ENCODE results near the gene SLC16A10.
"Not testable (repeated sequence)": the region's sequence is repeated elsewhere in the genome, so short reads cannot be mapped to it uniquely, and the experiment has no call there.

SLC16A10 gene

GRCh38 chr6:111087871-111088667 is 766 bp downstream of the SLC16A10 start:
- Histone ChIP-seq H3K4me1 (ENCODE audit: control insufficient read depth, insufficient read depth, low read length, unreplicated experiment) (no peaks in the 10 kb centered on the region), H3K36me3 (ENCODE audit: insufficient read depth, low read length) (no peaks in the 10 kb centered on the region), H3K79me2 (ENCODE audit: control insufficient read depth, insufficient read depth, low read length, unreplicated experiment) (no peaks in the 10 kb centered on the region), H2AFZ (ENCODE audit: low read length, unreplicated experiment) (peak overlapping the region; percentile 64), H3K27me3 (ENCODE audit: insufficient read depth, low read length) (peaks cover 74% of the 10 kb centered on the region), H3K27ac (ENCODE audit: low read depth, low read length) (no peak overlapping the region), H3K4me3 (ENCODE audit: low read depth, low read length) (peak overlapping the region; percentile 76)

DNA sequence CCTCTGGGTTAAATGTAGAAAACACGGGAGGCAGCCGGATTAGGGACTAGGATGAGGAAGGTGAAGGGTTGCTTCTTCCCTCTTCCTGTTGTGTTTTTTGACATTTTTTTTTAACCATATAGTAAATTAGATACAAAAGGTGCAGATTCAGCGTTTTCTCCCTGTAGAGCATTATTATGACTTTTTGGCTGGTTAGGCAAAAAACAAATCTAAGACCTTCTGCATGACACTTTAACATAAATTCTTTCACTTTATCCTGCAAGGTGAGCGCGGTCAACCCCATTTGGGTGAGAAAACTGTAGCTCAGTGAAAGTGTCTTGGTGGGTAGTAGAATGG is 1.3 kb downstream of the SLC16A10 start:
- Histone ChIP-seq H3K4me3 (ENCODE audit: low read depth, low read length) (no peak overlapping the region), H2AFZ (ENCODE audit: low read length, unreplicated experiment) (no peak overlapping the region), H3K27ac (ENCODE audit: low read depth, low read length) (no peak overlapping the region), H3K79me2 (ENCODE audit: control insufficient read depth, insufficient read depth, low read length, unreplicated experiment) (no peaks in the 10 kb centered on the region), H3K36me3 (ENCODE audit: insufficient read depth, low read length) (no peaks in the 10 kb centered on the region), H3K4me1 (ENCODE audit: control insufficient read depth, insufficient read depth, low read length, unreplicated experiment) (no peaks in the 10 kb centered on the region), H3K27me3 (ENCODE audit: insufficient read depth, low read length) (peaks cover 79% of the 10 kb centered on the region)

DNA sequence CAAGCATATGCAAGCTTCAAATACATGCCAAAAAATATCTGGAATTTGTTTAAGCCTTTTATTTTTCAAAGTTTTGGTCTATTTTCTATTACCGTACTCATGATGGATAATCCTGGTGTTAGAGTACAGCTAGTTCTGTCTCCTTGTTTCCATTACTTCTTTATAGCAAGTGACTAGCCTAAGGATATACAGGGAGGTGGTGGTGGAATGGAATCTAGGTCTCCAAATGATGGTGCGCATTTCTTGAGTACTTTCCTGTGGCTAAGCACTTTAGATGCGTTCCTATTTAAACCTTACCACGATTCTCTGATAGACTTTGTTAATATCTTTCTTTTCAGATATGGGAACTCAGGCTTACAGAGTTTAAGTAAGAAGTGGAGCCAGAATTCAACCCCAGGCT is 3.5 kb downstream of the SLC16A10 start:
- H3K79me2 ChIP-seq (ENCODE audit: control insufficient read depth, insufficient read depth, low read length, unreplicated experiment) = no peaks in the 10 kb centered on the region
- H2AFZ ChIP-seq (ENCODE audit: low read length, unreplicated experiment) = no peak overlapping the region
- no peaks in the 10 kb centered on the region for H3K36me3 ChIP-seq (ENCODE audit: insufficient read depth, low read length)
- no peaks in the 10 kb centered on the region for H3K4me1 ChIP-seq (ENCODE audit: control insufficient read depth, insufficient read depth, low read length, unreplicated experiment)
- peaks cover 88% of the 10 kb centered on the region for H3K27me3 ChIP-seq (ENCODE audit: insufficient read depth, low read length)
- H3K27ac ChIP-seq (ENCODE audit: low read depth, low read length) = no peak overlapping the region
- H3K4me3 ChIP-seq (ENCODE audit: low read depth, low read length) = no peak overlapping the region

DNA sequence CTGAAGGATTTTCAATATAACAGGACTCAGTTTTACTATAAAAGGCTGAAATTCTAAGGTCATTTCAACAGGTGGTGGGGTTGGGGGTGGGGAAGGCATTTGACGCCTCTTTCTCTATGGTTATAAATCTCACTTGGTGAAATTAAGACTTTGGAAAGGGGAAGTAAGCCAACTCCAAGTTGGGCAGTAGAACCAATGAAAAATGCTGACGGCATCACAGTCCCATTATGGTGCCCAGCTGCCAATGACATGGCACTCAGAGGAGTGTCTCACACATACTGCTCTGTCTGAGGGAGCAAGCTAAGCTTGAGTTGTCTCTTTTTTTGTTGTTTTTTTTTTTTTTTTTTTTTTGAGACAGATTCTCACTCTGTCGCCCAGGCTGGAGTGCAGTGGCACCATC is 4.7 kb downstream of the SLC16A10 start:
- Histone ChIP-seq H3K4me3 (ENCODE audit: low read depth, low read length) (no peak overlapping the region), H3K36me3 (ENCODE audit: insufficient read depth, low read length) (no peaks in the 10 kb centered on the region), H2AFZ (ENCODE audit: low read length, unreplicated experiment) (no peak overlapping the region), H3K27ac (ENCODE audit: low read depth, low read length) (no peak overlapping the region), H3K27me3 (ENCODE audit: insufficient read depth, low read length) (peaks cover 88% of the 10 kb centered on the region), H3K79me2 (ENCODE audit: control insufficient read depth, insufficient read depth, low read length, unreplicated experiment) (no peaks in the 10 kb centered on the region), H3K4me1 (ENCODE audit: control insufficient read depth, insufficient read depth, low read length, unreplicated experiment) (no peaks in the 10 kb centered on the region)

- not testable (repeated sequence) for H3K4me3 ChIP-seq (ENCODE audit: low read depth, low read length); H2AFZ ChIP-seq (ENCODE audit: low read length, unreplicated experiment); H3K79me2 ChIP-seq (ENCODE audit: control insufficient read depth, insufficient read depth, low read length, unreplicated experiment); H3K27ac ChIP-seq (ENCODE audit: low read depth, low read length); H3K36me3 ChIP-seq (ENCODE audit: insufficient read depth, low read length); H3K4me1 ChIP-seq (ENCODE audit: control insufficient read depth, insufficient read depth, low read length, unreplicated experiment)
- H3K27me3 ChIP-seq (ENCODE audit: insufficient read depth, low read length) = peaks cover 66% of the 10 kb centered on the region
Measured at GRCh38 chr6:111095488-111095887, 8.2 kb downstream of the SLC16A10 start.

GRCh38 chr6:111096246-111096645 is 8.9 kb downstream of the SLC16A10 start:
- no peaks in the 10 kb centered on the region for H3K79me2 ChIP-seq (ENCODE audit: control insufficient read depth, insufficient read depth, low read length, unreplicated experiment)
- peaks cover 59% of the 10 kb centered on the region for H3K27me3 ChIP-seq (ENCODE audit: insufficient read depth, low read length)
- no peak overlapping the region for H2AFZ ChIP-seq (ENCODE audit: low read length, unreplicated experiment)
- no peak overlapping the region for H3K4me3 ChIP-seq (ENCODE audit: low read depth, low read length)
- no peaks in the 10 kb centered on the region for H3K36me3 ChIP-seq (ENCODE audit: insufficient read depth, low read length)
- no peaks in the 10 kb centered on the region for H3K4me1 ChIP-seq (ENCODE audit: control insufficient read depth, insufficient read depth, low read length, unreplicated experiment)
- H3K27ac ChIP-seq (ENCODE audit: low read depth, low read length) = no peak overlapping the region

- no peaks in the 10 kb centered on the region for H3K4me1 ChIP-seq (ENCODE audit: control insufficient read depth, insufficient read depth, low read length, unreplicated experiment)
- H3K4me3 ChIP-seq (ENCODE audit: low read depth, low read length) = no peak overlapping the region
- no peak overlapping the region for H2AFZ ChIP-seq (ENCODE audit: low read length, unreplicated experiment)
- no peaks in the 10 kb centered on the region for H3K36me3 ChIP-seq (ENCODE audit: insufficient read depth, low read length)
- H3K79me2 ChIP-seq (ENCODE audit: control insufficient read depth, insufficient read depth, low read length, unreplicated experiment) = no peaks in the 10 kb centered on the region
- peaks cover 46% of the 10 kb centered on the region for H3K27me3 ChIP-seq (ENCODE audit: insufficient read depth, low read length)
- H3K27ac ChIP-seq (ENCODE audit: low read depth, low read length) = no peak overlapping the region
Measured at GRCh38 chr6:111098597-111098996, 11.3 kb downstream of the SLC16A10 start.

DNA sequence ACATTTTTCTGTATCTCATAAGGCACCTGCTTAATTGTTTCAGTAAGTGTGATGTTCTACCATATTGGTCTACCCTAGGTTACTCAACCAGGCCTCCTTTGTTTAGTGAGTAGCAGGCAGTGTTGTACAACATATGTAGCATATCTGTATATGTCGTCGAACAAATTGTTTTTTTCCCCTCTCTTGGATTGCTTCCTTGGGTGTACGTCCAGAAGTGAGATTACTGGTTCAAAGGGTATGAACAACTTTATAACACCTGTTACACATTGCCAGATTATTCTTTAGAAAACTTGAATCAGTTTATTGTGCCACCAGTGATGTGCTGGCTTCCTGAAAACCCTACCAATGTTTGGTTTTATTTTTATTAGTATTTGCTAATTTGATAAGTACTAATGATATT is 14.7 kb downstream of the SLC16A10 start:
- H3K4me1 ChIP-seq (ENCODE audit: control insufficient read depth, insufficient read depth, low read length, unreplicated experiment) = peaks cover 5% of the 10 kb centered on the region

DNA sequence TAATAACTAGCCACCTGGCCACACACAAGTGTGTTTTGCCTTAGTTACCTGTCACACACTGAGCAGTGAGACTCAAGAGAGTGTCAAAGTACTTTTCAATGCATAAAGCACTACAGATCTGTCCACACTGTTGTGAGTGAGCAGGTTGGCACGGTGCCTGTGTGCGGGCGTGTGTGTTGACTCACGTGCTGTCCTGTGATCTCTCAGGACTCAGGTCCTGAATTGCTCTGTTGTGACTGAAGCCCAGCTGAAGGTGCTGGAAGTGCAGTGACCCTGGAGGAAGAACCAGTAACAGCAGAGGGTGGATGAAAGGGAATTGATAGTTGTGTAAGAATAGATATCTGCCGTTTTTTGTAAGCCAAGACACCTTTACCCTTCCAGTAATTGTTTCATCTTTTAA is 18.3 kb downstream of the SLC16A10 start:
- Histone ChIP-seq H3K27me3 (ENCODE audit: insufficient read depth, low read length) (peaks cover 23% of the 10 kb centered on the region), H3K4me3 (ENCODE audit: low read depth, low read length) (no peak overlapping the region), H3K79me2 (ENCODE audit: control insufficient read depth, insufficient read depth, low read length, unreplicated experiment) (no peaks in the 10 kb centered on the region)

More for the DNA sequence above, 14.7 kb downstream of the SLC16A10 start:
- Histone ChIP-seq H2AFZ (ENCODE audit: low read length, unreplicated experiment) (no peak overlapping the region), H3K27me3 (ENCODE audit: insufficient read depth, low read length) (peaks cover 28% of the 10 kb centered on the region), H3K4me3 (ENCODE audit: low read depth, low read length) (no peak overlapping the region), H3K36me3 (ENCODE audit: insufficient read depth, low read length) (no peaks in the 10 kb centered on the region), H3K79me2 (ENCODE audit: control insufficient read depth, insufficient read depth, low read length, unreplicated experiment) (no peaks in the 10 kb centered on the region), H3K27ac (ENCODE audit: low read depth, low read length) (no peak overlapping the region)

GRCh38 chr6:111107589-111107988 is 20.3 kb downstream of the SLC16A10 start:
- Histone ChIP-seq H3K27ac (ENCODE audit: low read depth, low read length) (no peak overlapping the region), H3K36me3 (ENCODE audit: insufficient read depth, low read length) (no peaks in the 10 kb centered on the region), H3K4me1 (ENCODE audit: control insufficient read depth, insufficient read depth, low read length, unreplicated experiment) (peaks cover 5% of the 10 kb centered on the region), H3K4me3 (ENCODE audit: low read depth, low read length) (no peak overlapping the region), H3K79me2 (ENCODE audit: control insufficient read depth, insufficient read depth, low read length, unreplicated experiment) (no peaks in the 10 kb centered on the region), H3K27me3 (ENCODE audit: insufficient read depth, low read length) (peaks cover 23% of the 10 kb centered on the region), H2AFZ (ENCODE audit: low read length, unreplicated experiment) (no peak overlapping the region)

More for the DNA sequence above, 18.3 kb downstream of the SLC16A10 start:
- Histone ChIP-seq H3K36me3 (ENCODE audit: insufficient read depth, low read length) (no peaks in the 10 kb centered on the region), H3K4me1 (ENCODE audit: control insufficient read depth, insufficient read depth, low read length, unreplicated experiment) (peaks cover 5% of the 10 kb centered on the region), H3K27ac (ENCODE audit: low read depth, low read length) (no peak overlapping the region), H2AFZ (ENCODE audit: low read length, unreplicated experiment) (no peak overlapping the region)

DNA sequence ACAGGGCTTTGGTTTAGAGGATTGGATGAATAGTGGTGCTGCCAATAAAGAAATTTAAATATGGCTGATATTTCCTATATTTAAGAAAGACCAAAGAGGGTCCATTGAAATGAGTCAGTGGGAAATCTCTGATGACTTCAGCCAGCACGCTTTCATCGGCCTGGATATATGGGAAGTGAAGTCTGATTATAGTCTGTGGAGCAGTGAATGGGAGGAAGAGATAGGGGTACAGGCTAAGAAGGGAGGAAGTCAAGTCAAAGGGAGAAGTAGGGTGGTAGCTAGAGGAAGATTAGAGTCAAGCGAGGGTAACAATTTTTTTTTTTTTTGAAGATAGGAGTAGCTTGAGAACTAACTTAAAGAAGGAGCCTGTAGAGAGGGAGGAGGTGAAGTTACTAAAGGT is 22.7 kb downstream of the SLC16A10 start:
- H3K79me2 ChIP-seq (ENCODE audit: control insufficient read depth, insufficient read depth, low read length, unreplicated experiment) = no peaks in the 10 kb centered on the region
- H3K4me3 ChIP-seq (ENCODE audit: low read depth, low read length) = no peak overlapping the region
- peaks cover 18% of the 10 kb centered on the region for H3K4me1 ChIP-seq (ENCODE audit: control insufficient read depth, insufficient read depth, low read length, unreplicated experiment)
- H2AFZ ChIP-seq (ENCODE audit: low read length, unreplicated experiment) = no peak overlapping the region
- H3K27ac ChIP-seq (ENCODE audit: low read depth, low read length) = no peak overlapping the region
- no peaks in the 10 kb centered on the region for H3K36me3 ChIP-seq (ENCODE audit: insufficient read depth, low read length)
- H3K27me3 ChIP-seq (ENCODE audit: insufficient read depth, low read length) = peaks cover 12% of the 10 kb centered on the region; the same call in 1 of the 2 replicates

All from ACC112 (cell line).